Fibroblast of lung (primary cell): ENCODE data around the gene ECHDC3. TPM values are rescaled to one million over a fixed set of nuclear protein-coding genes. Genes with fewer than 3 reads are reported as not detected.

ENCODE experiments used
- DNase-seq, 2 donors: peaks; one replicate each; pipeline versions ENCODE4 v3.0.0 to v3.0.0-alpha.2; 2010; ENCODE audit warnings: low read depth in 2 of 2
- H2AFZ ChIP-seq: 2 replicates; pipeline ENCODE4 v1.5.1; 2012; ENCODE audit warnings: low read length, control low read depth, inconsistent platforms
- H3K27ac ChIP-seq: 2 replicates; pipeline ENCODE4 v1.5.1; 2011; ENCODE audit warnings: low read length, control low read depth; ENCODE audit not compliant: insufficient read depth
- H3K27me3 ChIP-seq: 2 replicates; pipeline ENCODE4 v1.5.1; 2011; ENCODE audit warnings: mild to moderate bottlenecking, low read length; ENCODE audit not compliant: control insufficient read depth, insufficient read depth
- H3K36me3 ChIP-seq: 2 replicates; pipeline ENCODE4 v1.5.1; 2011; ENCODE audit warnings: low read length; ENCODE audit not compliant: control insufficient read depth, insufficient read depth
- H3K4me1 ChIP-seq: 2 replicates; pipeline ENCODE4 v1.5.1; 2011; ENCODE audit warnings: low read length; ENCODE audit not compliant: control insufficient read depth, insufficient read depth; ENCODE audit errors: extremely low read depth
- H3K4me2 ChIP-seq: 2 replicates; pipeline ENCODE4 v1.5.1; 2011; ENCODE audit warnings: low read length, control low read depth; ENCODE audit not compliant: insufficient read depth; ENCODE audit errors: extremely low read depth
- H3K4me3 ChIP-seq, 4 experiments: fragments of 200-600 bp in 1 of 4; sonication (generic) in 1 of 4; replicated peaks in 1 of 4; 2 replicates each; pipeline ENCODE4 v1.5.1; 2011 to 2016; ENCODE audit warnings: low read length in 4 of 4, low read depth in 3 of 4, mild to moderate bottlenecking in 3 of 4, control low read depth in 2 of 4, inconsistent platforms in 1 of 4, mixed read lengths in 1 of 4; ENCODE audit not compliant: insufficient read depth in 1 of 4; ENCODE audit errors: control extremely low read depth in 1 of 4
- H3K79me2 ChIP-seq: 2 replicates; pipeline ENCODE4 v1.5.1; 2012; ENCODE audit warnings: mild to moderate bottlenecking, low read length, inconsistent platforms; ENCODE audit not compliant: control insufficient read depth, insufficient read depth
- H3K9ac ChIP-seq: 2 replicates; pipeline ENCODE4 v1.5.1; 2011; ENCODE audit warnings: mild to moderate bottlenecking, low read length, control low read depth; ENCODE audit not compliant: insufficient read depth
- H3K9me3 ChIP-seq: 2 replicates; pipeline ENCODE4 v1.5.1; 2012; ENCODE audit warnings: low read depth, low read length; ENCODE audit not compliant: control insufficient read depth, insufficient read depth
- H4K20me1 ChIP-seq: 2 replicates; pipeline ENCODE4 v1.5.1; 2011; ENCODE audit warnings: low read length; ENCODE audit not compliant: control insufficient read depth, insufficient read depth; ENCODE audit errors: extremely low read depth
- CTCF ChIP-seq, 2 donors: IDR thresholded peaks in 1 of 2; conservative IDR thresholded peaks in 1 of 2; 1 replicate in 1 of 2; 2 replicates in 1 of 2; pipeline ENCODE4 v1.5.1; 2011 to 2012; ENCODE audit warnings: low read length in 2 of 2, control low read depth in 1 of 2, inconsistent platforms in 1 of 2, low read depth in 1 of 2, mild to moderate bottlenecking in 1 of 2
- EZH2 ChIP-seq: IDR thresholded peaks from 2 replicates; pipeline ENCODE4 v1.5.1; 2012; ENCODE audit warnings: low read length, control low read depth, mild to moderate bottlenecking; ENCODE audit errors: missing control alignments
- polyA plus RNA-seq, 2 donors: library from polyadenylated mRNA; depleted of rRNA in 1 of 2; stranded (reverse) in 1 of 2; unstranded in 1 of 2; fragments of >200 nt; gene quantifications; 2 replicates each; pipeline ENCODE4 v1.2.1, GENCODE V29; 2011 to 2012; ENCODE audit warnings: missing spikeins in 1 of 2
- total RNA-seq: library from RNA; depleted of rRNA; stranded (reverse); fragments of >200 nt; gene quantifications from 2 replicates; pipeline ENCODE4 v1.2.1, GENCODE V29; 2014

ECHDC3 gene
- total and polyA plus RNA-seq, 2 donors (not counting 1 experiment from before 2014, with no cell fraction given): 6.1 to 17.7 TPM

GRCh38 chr10:11796474-11796873, 54.3 kb downstream of the ECHDC3 start:
- H3K27ac ChIP-seq: no peak overlapping the region
- H2AFZ ChIP-seq: no peak overlapping the region
- H3K79me2 ChIP-seq: no peaks in the 10 kb centered on the region
- H3K4me2 ChIP-seq: no peak overlapping the region
- no peaks in the 10 kb centered on the region for H3K9me3 ChIP-seq
- TF ChIP-seq EZH2: no peak
- TF ChIP-seq CTCF (conservative IDR thresholded peaks at IDR 0.05 in 1 of 2, IDR thresholded peaks at IDR 0.05 in 1 of 2; ENCODE audit: low read depth in 1 of 2, low read length in 2 of 2): no peak
- DNase-seq: no peak
- H3K9ac ChIP-seq: no peak overlapping the region
- H3K4me1 ChIP-seq: no peaks in the 10 kb centered on the region
- no peaks in the 10 kb centered on the region for H4K20me1 ChIP-seq
- H3K4me3 ChIP-seq: no peak overlapping the region
- H3K36me3 ChIP-seq: no peaks in the 10 kb centered on the region
- H3K27me3 ChIP-seq: no peaks in the 10 kb centered on the region

GRCh38 chr10:11797281-11797680, 55.1 kb downstream of the ECHDC3 start:
- no peaks in the 10 kb centered on the region for H4K20me1 ChIP-seq

GRCh38 chr10:11797847-11798633, 55.9 kb downstream of the ECHDC3 start:
- Histone ChIP-seq H2AFZ (no peak overlapping the region), H3K4me2 (no peak overlapping the region), H3K79me2 (no peaks in the 10 kb centered on the region), H3K27ac (no peak overlapping the region), H4K20me1 (no peaks in the 10 kb centered on the region), H3K4me1 (no peaks in the 10 kb centered on the region), H3K27me3 (no peaks in the 10 kb centered on the region), H3K9ac (no peak overlapping the region), H3K9me3 (no peaks in the 10 kb centered on the region), H3K36me3 (no peaks in the 10 kb centered on the region), H3K4me3 (no peak overlapping the region)
- no peak for DNase-seq
- TF ChIP-seq EZH2 (no peak), CTCF (conservative IDR thresholded peaks at IDR 0.05 in 1 of 2, IDR thresholded peaks at IDR 0.05 in 1 of 2; ENCODE audit: low read depth in 1 of 2, low read length in 2 of 2) (no peak)

More at GRCh38 chr10:11797281-11797680, 55.1 kb downstream of the ECHDC3 start:
- no peak overlapping the region for H3K4me2 ChIP-seq
- no peak overlapping the region for H3K9ac ChIP-seq
- H3K9me3 ChIP-seq: no peaks in the 10 kb centered on the region
- TF ChIP-seq EZH2 (no peak), CTCF (conservative IDR thresholded peaks at IDR 0.05 in 1 of 2, IDR thresholded peaks at IDR 0.05 in 1 of 2; ENCODE audit: low read depth in 1 of 2, low read length in 2 of 2) (no peak)
- no peak for DNase-seq
- no peak overlapping the region for H3K4me3 ChIP-seq
- H3K27me3 ChIP-seq: no peaks in the 10 kb centered on the region
- no peaks in the 10 kb centered on the region for H3K36me3 ChIP-seq
- no peaks in the 10 kb centered on the region for H3K4me1 ChIP-seq
- no peaks in the 10 kb centered on the region for H3K79me2 ChIP-seq
- H2AFZ ChIP-seq: no peak overlapping the region
- no peak overlapping the region for H3K27ac ChIP-seq
